Measurements from ENCODE around the gene XRCC4. TPM values are rescaled to one million over a fixed set of nuclear protein-coding genes. Genes with fewer than 3 reads are reported as not detected.

XRCC4 gene
- polyA plus RNA-seq, 1 donor (not counting 4 experiments of a cell fraction or from before 2014, with no cell fraction given) = 10.9 TPM

- H3K4me2 ChIP-seq (ENCODE audit: control insufficient read depth, extremely low read depth, insufficient read depth, low read depth, low read length) = no peak overlapping the region
- TF ChIP-seq EZH2 (IDR thresholded peaks at IDR 0.05; ENCODE audit: low read length) = no peak
- H3K79me2 ChIP-seq (ENCODE audit: control insufficient read depth, insufficient read depth, low read length) = peaks cover 1% of the 10 kb centered on the region
- H3K4me3 ChIP-seq (ENCODE audit: control insufficient read depth in 2 of 3, extremely low read depth in 1 of 3, insufficient read depth in 2 of 3, low read depth in 1 of 3, low read length in 3 of 3) = no peak overlapping the region
- no peak for DNase-seq (ENCODE audit: low read depth, low spot score)
- dilution Hi-C loops (cut with MboI; ENCODE audit: extremely low pct_ligation_motif_present, low sequenced_read_pairs) = no loop called here
- no peak overlapping the region for H3K27ac ChIP-seq (ENCODE audit: control insufficient read depth, insufficient read depth, low read length)
- no peaks in the 10 kb centered on the region for H3K9me3 ChIP-seq (ENCODE audit: control insufficient read depth, low read depth, low read length)
- no peaks in the 10 kb centered on the region for H3K9me1 ChIP-seq (ENCODE audit: control insufficient read depth, extremely low read depth, insufficient read depth, low read length)
- FAIRE-seq = no peak
- no peaks in the 10 kb centered on the region for H3K36me3 ChIP-seq (ENCODE audit: control insufficient read depth in 2 of 2, extremely low read depth in 1 of 2, insufficient read depth in 2 of 2, low read length in 2 of 2)
- no peaks in the 10 kb centered on the region for H3K27me3 ChIP-seq (ENCODE audit: control insufficient read depth, extremely low read depth, insufficient read depth, low read length)
- H4K20me1 ChIP-seq (ENCODE audit: control insufficient read depth, extremely low read depth, insufficient read depth, low read length) = no peaks in the 10 kb centered on the region
- H3K9ac ChIP-seq (ENCODE audit: control insufficient read depth, extremely low read depth, insufficient read depth, low read length) = no peak overlapping the region
- no peak overlapping the region for H2AFZ ChIP-seq (ENCODE audit: control insufficient read depth, low read length)
- peaks cover 5% of the 10 kb centered on the region for H3K4me1 ChIP-seq (ENCODE audit: control insufficient read depth, extremely low read depth, insufficient read depth, low read length)
Measured at GRCh38 chr5:83085106-83085505, 7.8 kb downstream of the XRCC4 start.

- H3K4me2 ChIP-seq (ENCODE audit: control insufficient read depth, extremely low read depth, insufficient read depth, low read depth, low read length) = no peak overlapping the region
- FAIRE-seq (no peak), DNase-seq (ENCODE audit: low read depth, low spot score) (no peak)
- H3K36me3 ChIP-seq (ENCODE audit: control insufficient read depth in 2 of 2, extremely low read depth in 1 of 2, insufficient read depth in 2 of 2, low read length in 2 of 2) = no peaks in the 10 kb centered on the region
- H3K4me3 ChIP-seq (ENCODE audit: control insufficient read depth in 2 of 3, extremely low read depth in 1 of 3, insufficient read depth in 2 of 3, low read depth in 1 of 3, low read length in 3 of 3) = no peak overlapping the region
- H3K79me2 ChIP-seq (ENCODE audit: control insufficient read depth, insufficient read depth, low read length) = peaks cover 1% of the 10 kb centered on the region
- no peaks in the 10 kb centered on the region for H3K9me3 ChIP-seq (ENCODE audit: control insufficient read depth, low read depth, low read length)
- dilution Hi-C loops (cut with MboI; ENCODE audit: extremely low pct_ligation_motif_present, low sequenced_read_pairs) = no loop called here
- no peak overlapping the region for H2AFZ ChIP-seq (ENCODE audit: control insufficient read depth, low read length)
- H3K27me3 ChIP-seq (ENCODE audit: control insufficient read depth, extremely low read depth, insufficient read depth, low read length) = no peaks in the 10 kb centered on the region
- no peaks in the 10 kb centered on the region for H4K20me1 ChIP-seq (ENCODE audit: control insufficient read depth, extremely low read depth, insufficient read depth, low read length)
- TF ChIP-seq EZH2 (IDR thresholded peaks at IDR 0.05; ENCODE audit: low read length) (no peak), CTCF (optimal IDR thresholded peaks at IDR 0.05 in 1 of 3, IDR thresholded peaks at IDR 0.05 in 1 of 3, conservative IDR thresholded peaks at IDR 0.05 in 1 of 3; ENCODE audit: extremely low read depth in 1 of 3, insufficient read depth in 2 of 3, low read length in 3 of 3) (no peak)
- no peak overlapping the region for H3K27ac ChIP-seq (ENCODE audit: control insufficient read depth, insufficient read depth, low read length)
- no peak overlapping the region for H3K9ac ChIP-seq (ENCODE audit: control insufficient read depth, extremely low read depth, insufficient read depth, low read length)
- H3K9me1 ChIP-seq (ENCODE audit: control insufficient read depth, extremely low read depth, insufficient read depth, low read length) = peaks cover under 1% of the 10 kb centered on the region
- peaks cover 2% of the 10 kb centered on the region for H3K4me1 ChIP-seq (ENCODE audit: control insufficient read depth, extremely low read depth, insufficient read depth, low read length)
Measured at GRCh38 chr5:83090169-83090568, 12.8 kb downstream of the XRCC4 start.

GRCh38 chr5:83092619-83093018 lies 15.3 kb downstream of the XRCC4 start:
- dilution Hi-C loops (cut with MboI; ENCODE audit: extremely low pct_ligation_motif_present, low sequenced_read_pairs) = no loop called here
- Histone ChIP-seq H3K79me2 (ENCODE audit: control insufficient read depth, insufficient read depth, low read length) (peaks cover 1% of the 10 kb centered on the region), H3K9ac (ENCODE audit: control insufficient read depth, extremely low read depth, insufficient read depth, low read length) (no peak overlapping the region), H3K27me3 (ENCODE audit: control insufficient read depth, extremely low read depth, insufficient read depth, low read length) (no peaks in the 10 kb centered on the region), H2AFZ (ENCODE audit: control insufficient read depth, low read length) (no peak overlapping the region), H3K4me3 (ENCODE audit: control insufficient read depth in 2 of 3, extremely low read depth in 1 of 3, insufficient read depth in 2 of 3, low read depth in 1 of 3, low read length in 3 of 3) (no peak overlapping the region), H3K27ac (ENCODE audit: control insufficient read depth, insufficient read depth, low read length) (no peak overlapping the region), H3K9me1 (ENCODE audit: control insufficient read depth, extremely low read depth, insufficient read depth, low read length) (peaks cover 4% of the 10 kb centered on the region), H3K36me3 (ENCODE audit: control insufficient read depth in 2 of 2, extremely low read depth in 1 of 2, insufficient read depth in 2 of 2, low read length in 2 of 2) (no peaks in the 10 kb centered on the region), H4K20me1 (ENCODE audit: control insufficient read depth, extremely low read depth, insufficient read depth, low read length) (no peaks in the 10 kb centered on the region), H3K4me2 (ENCODE audit: control insufficient read depth, extremely low read depth, insufficient read depth, low read depth, low read length) (no peak overlapping the region), H3K4me1 (ENCODE audit: control insufficient read depth, extremely low read depth, insufficient read depth, low read length) (peaks cover 19% of the 10 kb centered on the region), H3K9me3 (ENCODE audit: control insufficient read depth, low read depth, low read length) (no peaks in the 10 kb centered on the region)
- no peak for FAIRE-seq
- DNase-seq (ENCODE audit: low read depth, low spot score) = no peak
- no peak for TF ChIP-seq CTCF (optimal IDR thresholded peaks at IDR 0.05 in 1 of 3, IDR thresholded peaks at IDR 0.05 in 1 of 3, conservative IDR thresholded peaks at IDR 0.05 in 1 of 3; ENCODE audit: extremely low read depth in 1 of 3, insufficient read depth in 2 of 3, low read length in 3 of 3)
- TF ChIP-seq EZH2 (IDR thresholded peaks at IDR 0.05; ENCODE audit: low read length) = no peak

Data from keratinocyte (primary cell).